ENCODE data around the gene ZAP70.

Gene ZAP70

GRCh38 chr2:97769711-97770110 is 56.3 kb downstream of the ZAP70 start:
- no peak for TF ChIP-seq ZNF274 (IDR thresholded peaks at IDR 0.05; ENCODE audit: low read depth, low read length)
- H3K4me3 ChIP-seq (ENCODE audit: low read length), result no peak overlapping the region

DNA sequence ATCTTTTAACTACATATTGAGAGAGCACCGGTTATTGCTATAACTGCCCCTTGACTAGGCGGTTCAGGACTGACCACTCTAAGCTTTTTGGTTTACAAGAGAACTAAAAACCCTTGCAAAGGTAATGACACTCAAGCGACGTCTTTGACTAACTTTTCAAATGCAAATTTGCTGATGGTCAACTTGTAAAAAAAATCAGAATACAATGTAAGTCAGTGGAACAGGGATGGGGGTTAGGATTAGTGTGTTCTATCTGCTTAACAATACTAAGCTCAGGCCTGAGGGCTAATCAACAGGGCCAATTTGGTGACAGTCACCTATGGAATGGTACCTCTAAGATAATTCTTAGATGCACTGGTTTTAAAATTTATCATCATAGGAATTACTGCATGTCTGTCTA is 57.1 kb downstream of the ZAP70 start:
- H3K4me3 ChIP-seq (ENCODE audit: low read length), result no peak overlapping the region
- no peak for TF ChIP-seq ZNF274 (IDR thresholded peaks at IDR 0.05; ENCODE audit: low read depth, low read length)

- no peak overlapping the region for H3K4me3 ChIP-seq (ENCODE audit: low read length)
- no peak for TF ChIP-seq ZNF274 (IDR thresholded peaks at IDR 0.05; ENCODE audit: low read depth, low read length)
Measured at GRCh38 chr2:97774425-97774824, 61.0 kb downstream of the ZAP70 start.

DNA sequence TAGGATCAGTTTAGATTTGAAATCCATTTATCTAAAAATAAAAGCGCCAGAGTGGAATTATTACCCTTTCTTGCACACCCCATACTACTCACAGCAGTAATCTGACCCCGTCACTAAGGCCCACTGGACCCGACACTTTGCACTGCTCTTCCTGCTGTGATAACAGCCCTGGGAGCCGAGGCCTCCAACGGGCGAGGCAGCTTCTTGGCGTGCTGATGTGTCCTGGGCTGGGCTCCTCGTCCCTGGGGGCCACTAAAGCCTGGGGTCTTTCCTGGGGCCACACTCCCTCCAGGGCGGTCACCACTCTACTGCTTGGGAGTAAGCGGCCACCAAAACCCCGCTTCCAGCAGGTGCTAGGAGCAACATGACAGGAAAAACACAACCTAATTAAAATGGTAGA is 61.7 kb downstream of the ZAP70 start:
- no peak for TF ChIP-seq ZNF274 (IDR thresholded peaks at IDR 0.05; ENCODE audit: low read depth, low read length)

GRCh38 chr2:97779141-97779540 is 65.8 kb downstream of the ZAP70 start:
- H3K4me3 ChIP-seq (ENCODE audit: low read length), result no peak overlapping the region
- no peak for TF ChIP-seq ZNF274 (IDR thresholded peaks at IDR 0.05; ENCODE audit: low read depth, low read length)

More for the DNA sequence above, 61.7 kb downstream of the ZAP70 start:
- no peak overlapping the region for H3K4me3 ChIP-seq (ENCODE audit: low read length)

DNA sequence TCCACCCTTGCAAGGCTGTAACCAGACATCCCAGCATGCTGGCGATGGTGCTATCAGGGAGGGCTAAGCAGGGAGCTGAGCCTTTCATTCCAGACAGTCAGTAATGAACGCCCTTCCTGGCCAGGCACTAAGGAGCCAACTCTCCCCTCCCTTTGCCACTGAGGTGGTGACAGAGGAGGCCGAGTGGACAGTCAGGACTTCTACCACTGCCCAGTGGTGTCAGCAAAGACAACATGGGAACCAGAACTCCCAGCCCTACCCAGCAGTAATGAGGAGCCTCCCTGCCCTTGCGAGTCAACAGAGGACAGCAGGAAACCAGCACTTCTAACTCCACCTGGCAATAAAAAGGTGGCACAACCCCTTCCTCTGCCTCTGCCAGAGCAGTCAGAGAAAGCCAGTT is 68.6 kb downstream of the ZAP70 start:
- TF ChIP-seq ZNF274 (IDR thresholded peaks at IDR 0.05; ENCODE audit: low read depth, low read length), result no peak
- H3K4me3 ChIP-seq (ENCODE audit: low read length), result no peak overlapping the region

DNA sequence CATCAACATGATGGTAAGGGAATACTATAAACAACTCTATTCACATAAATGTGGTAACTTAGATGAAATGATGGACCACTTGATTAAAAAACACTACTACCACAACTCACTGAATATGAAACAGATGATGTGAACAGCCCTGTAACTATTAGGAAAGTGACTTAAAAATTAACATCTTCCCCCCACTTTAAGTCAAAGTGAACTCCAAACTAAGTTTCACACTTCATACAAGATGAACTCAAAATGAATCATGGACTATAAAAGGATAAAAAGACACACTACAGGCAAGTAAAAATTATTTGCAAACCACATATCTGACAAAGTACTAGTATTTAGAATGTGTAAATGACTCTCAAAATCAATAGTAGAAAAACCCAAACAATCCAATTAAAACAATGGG is 71.6 kb downstream of the ZAP70 start:
- TF ChIP-seq ZNF274 (IDR thresholded peaks at IDR 0.05; ENCODE audit: low read depth, low read length), result no peak
- no peak overlapping the region for H3K4me3 ChIP-seq (ENCODE audit: low read length)

GRCh38 chr2:97785818-97786217 is 72.4 kb downstream of the ZAP70 start:
- TF ChIP-seq ZNF274 (IDR thresholded peaks at IDR 0.05; ENCODE audit: low read depth, low read length), result no peak
- no peak overlapping the region for H3K4me3 ChIP-seq (ENCODE audit: low read length)

- TF ChIP-seq ZNF274 (IDR thresholded peaks at IDR 0.05; ENCODE audit: low read depth, low read length), result no peak
- H3K4me3 ChIP-seq (ENCODE audit: low read length), result no peak overlapping the region
Measured at GRCh38 chr2:97788986-97789644, 75.7 kb downstream of the ZAP70 start.
